ENCODE measurements around the gene UQCC3. TPM values are rescaled to one million over a fixed set of nuclear protein-coding genes. Genes with fewer than 3 reads are reported as not detected.
A peak's percentile ranks its signal among the peaks of the same experiment; 100 is the strongest.

The UQCC3 gene
- total and polyA plus RNA-seq, 9 of the 15 experiments (the other 6 are each of a cell fraction or from before 2014, with no cell fraction given) = 3.3 to 44.3 (median 8.0) TPM

DNA sequence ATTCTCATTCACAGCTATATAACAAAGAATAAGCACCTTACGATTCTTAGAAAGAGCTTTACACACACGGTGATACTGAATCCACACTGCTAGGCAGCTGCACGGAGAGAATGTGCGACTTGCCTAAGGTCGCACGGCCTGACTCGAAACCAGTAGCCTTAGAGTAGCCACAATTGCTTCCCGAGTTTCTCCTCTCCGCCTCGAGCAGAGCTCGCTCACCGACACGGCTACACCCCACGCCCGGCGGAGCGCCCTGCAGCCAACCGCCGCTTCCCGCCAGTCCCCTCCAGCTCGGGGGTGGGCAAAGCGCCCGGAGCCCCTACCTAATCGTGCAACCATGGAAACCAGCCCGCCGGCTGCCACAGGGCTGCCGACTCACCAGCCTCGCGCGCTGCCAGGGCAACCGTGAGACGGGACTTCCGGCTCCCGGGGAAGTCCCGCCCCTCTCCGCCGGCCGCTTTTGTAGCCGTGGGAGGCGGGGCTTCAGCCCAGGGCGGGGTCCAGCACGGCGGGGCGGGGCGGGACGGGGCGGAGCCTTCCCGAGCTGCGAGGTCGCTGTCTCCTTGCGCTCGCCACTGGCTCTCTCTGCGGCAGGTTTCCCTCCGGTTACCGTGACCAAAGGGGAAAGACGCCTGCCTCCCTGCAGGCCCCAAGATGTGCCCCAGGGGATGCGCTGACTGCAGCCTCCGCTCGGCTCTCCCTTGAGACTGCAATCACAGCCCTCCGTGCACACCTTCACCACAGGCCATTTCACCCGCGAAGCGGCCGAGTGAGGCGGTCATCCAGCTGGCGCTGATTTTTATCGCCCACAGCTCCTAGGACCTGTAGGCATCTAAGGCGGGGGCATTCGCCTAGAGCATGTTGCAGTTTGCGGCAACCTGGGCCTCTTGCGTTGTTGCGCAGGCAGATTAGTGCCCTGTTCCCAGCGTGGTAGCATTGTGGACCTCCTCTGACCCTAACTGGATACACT, 34.7 kb downstream of the UQCC3 start (continued):
- TF ChIP-seq RNF2 (IDR thresholded peaks at IDR 0.05) = no peak
- TF ChIP-seq TOE1 (IDR thresholded peaks at IDR 0.05; ENCODE audit: borderline replicate concordance) = no peak
- peak; percentile 65; the same call in 1 of the 2 replicates for TF ChIP-seq TOE1 (CRISPR knock-in tag; IDR thresholded peaks at IDR 0.05; ENCODE audit: borderline replicate concordance, low read depth)
- 0 out of 2 replicates have a peak, but pooled peaks have one; percentile 3 for TF ChIP-seq MAFG (tag; conservative IDR thresholded peaks at IDR 0.05)
- TF ChIP-seq, protein P1, sequence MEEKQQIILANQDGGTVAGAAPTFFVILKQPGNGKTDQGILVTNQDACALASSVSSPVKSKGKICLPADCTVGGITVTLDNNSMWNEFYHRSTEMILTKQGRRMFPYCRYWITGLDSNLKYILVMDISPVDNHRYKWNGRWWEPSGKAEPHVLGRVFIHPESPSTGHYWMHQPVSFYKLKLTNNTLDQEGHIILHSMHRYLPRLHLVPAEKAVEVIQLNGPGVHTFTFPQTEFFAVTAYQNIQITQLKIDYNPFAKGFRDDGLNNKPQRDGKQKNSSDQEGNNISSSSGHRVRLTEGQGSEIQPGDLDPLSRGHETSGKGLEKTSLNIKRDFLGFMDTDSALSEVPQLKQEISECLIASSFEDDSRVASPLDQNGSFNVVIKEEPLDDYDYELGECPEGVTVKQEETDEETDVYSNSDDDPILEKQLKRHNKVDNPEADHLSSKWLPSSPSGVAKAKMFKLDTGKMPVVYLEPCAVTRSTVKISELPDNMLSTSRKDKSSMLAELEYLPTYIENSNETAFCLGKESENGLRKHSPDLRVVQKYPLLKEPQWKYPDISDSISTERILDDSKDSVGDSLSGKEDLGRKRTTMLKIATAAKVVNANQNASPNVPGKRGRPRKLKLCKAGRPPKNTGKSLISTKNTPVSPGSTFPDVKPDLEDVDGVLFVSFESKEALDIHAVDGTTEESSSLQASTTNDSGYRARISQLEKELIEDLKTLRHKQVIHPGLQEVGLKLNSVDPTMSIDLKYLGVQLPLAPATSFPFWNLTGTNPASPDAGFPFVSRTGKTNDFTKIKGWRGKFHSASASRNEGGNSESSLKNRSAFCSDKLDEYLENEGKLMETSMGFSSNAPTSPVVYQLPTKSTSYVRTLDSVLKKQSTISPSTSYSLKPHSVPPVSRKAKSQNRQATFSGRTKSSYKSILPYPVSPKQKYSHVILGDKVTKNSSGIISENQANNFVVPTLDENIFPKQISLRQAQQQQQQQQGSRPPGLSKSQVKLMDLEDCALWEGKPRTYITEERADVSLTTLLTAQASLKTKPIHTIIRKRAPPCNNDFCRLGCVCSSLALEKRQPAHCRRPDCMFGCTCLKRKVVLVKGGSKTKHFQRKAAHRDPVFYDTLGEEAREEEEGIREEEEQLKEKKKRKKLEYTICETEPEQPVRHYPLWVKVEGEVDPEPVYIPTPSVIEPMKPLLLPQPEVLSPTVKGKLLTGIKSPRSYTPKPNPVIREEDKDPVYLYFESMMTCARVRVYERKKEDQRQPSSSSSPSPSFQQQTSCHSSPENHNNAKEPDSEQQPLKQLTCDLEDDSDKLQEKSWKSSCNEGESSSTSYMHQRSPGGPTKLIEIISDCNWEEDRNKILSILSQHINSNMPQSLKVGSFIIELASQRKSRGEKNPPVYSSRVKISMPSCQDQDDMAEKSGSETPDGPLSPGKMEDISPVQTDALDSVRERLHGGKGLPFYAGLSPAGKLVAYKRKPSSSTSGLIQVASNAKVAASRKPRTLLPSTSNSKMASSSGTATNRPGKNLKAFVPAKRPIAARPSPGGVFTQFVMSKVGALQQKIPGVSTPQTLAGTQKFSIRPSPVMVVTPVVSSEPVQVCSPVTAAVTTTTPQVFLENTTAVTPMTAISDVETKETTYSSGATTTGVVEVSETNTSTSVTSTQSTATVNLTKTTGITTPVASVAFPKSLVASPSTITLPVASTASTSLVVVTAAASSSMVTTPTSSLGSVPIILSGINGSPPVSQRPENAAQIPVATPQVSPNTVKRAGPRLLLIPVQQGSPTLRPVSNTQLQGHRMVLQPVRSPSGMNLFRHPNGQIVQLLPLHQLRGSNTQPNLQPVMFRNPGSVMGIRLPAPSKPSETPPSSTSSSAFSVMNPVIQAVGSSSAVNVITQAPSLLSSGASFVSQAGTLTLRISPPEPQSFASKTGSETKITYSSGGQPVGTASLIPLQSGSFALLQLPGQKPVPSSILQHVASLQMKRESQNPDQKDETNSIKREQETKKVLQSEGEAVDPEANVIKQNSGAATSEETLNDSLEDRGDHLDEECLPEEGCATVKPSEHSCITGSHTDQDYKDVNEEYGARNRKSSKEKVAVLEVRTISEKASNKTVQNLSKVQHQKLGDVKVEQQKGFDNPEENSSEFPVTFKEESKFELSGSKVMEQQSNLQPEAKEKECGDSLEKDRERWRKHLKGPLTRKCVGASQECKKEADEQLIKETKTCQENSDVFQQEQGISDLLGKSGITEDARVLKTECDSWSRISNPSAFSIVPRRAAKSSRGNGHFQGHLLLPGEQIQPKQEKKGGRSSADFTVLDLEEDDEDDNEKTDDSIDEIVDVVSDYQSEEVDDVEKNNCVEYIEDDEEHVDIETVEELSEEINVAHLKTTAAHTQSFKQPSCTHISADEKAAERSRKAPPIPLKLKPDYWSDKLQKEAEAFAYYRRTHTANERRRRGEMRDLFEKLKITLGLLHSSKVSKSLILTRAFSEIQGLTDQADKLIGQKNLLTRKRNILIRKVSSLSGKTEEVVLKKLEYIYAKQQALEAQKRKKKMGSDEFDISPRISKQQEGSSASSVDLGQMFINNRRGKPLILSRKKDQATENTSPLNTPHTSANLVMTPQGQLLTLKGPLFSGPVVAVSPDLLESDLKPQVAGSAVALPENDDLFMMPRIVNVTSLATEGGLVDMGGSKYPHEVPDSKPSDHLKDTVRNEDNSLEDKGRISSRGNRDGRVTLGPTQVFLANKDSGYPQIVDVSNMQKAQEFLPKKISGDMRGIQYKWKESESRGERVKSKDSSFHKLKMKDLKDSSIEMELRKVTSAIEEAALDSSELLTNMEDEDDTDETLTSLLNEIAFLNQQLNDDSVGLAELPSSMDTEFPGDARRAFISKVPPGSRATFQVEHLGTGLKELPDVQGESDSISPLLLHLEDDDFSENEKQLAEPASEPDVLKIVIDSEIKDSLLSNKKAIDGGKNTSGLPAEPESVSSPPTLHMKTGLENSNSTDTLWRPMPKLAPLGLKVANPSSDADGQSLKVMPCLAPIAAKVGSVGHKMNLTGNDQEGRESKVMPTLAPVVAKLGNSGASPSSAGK (IDR thresholded peaks at IDR 0.05) = no peak
- TF ChIP-seq, protein P2, sequence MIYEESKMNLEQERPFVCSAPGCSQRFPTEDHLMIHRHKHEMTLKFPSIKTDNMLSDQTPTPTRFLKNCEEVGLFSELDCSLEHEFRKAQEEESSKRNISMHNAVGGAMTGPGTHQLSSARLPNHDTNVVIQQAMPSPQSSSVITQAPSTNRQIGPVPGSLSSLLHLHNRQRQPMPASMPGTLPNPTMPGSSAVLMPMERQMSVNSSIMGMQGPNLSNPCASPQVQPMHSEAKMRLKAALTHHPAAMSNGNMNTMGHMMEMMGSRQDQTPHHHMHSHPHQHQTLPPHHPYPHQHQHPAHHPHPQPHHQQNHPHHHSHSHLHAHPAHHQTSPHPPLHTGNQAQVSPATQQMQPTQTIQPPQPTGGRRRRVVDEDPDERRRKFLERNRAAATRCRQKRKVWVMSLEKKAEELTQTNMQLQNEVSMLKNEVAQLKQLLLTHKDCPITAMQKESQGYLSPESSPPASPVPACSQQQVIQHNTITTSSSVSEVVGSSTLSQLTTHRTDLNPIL (CRISPR knock-in tag; IDR thresholded peaks at IDR 0.05) = no peak
- TF ChIP-seq TAL1 (IDR thresholded peaks at IDR 0.05) = no peak
- TF ChIP-seq HNRNPUL1 (IDR thresholded peaks at IDR 0.05; ENCODE audit: low read length) = no peak
- no peak for TF ChIP-seq KDM2B (CRISPR knock-in tag; IDR thresholded peaks at IDR 0.05)
- TF ChIP-seq ZNF354B (CRISPR knock-in tag; IDR thresholded peaks at IDR 0.05) = no peak
- TF ChIP-seq PRPF4 (IDR thresholded peaks at IDR 0.05; ENCODE audit: insufficient read depth, low read depth, low read length, poor library complexity, severe bottlenecking) = no peak
- TF ChIP-seq HCFC1 (IDR thresholded peaks at IDR 0.05; ENCODE audit: low read depth, low read length) = peak; percentile 24; the same call in 1 of the 2 replicates
- no peak for TF ChIP-seq POLR3A (IDR thresholded peaks at IDR 0.05; ENCODE audit: borderline replicate concordance, extremely low read depth, insufficient read depth, insufficient read length)
